H1 (cell line): ENCODE results near the gene MKRN2OS. TPM values are rescaled to one million over a fixed set of nuclear protein-coding genes. Genes with fewer than 3 reads are reported as not detected.

ENCODE experiments used
- ASH2L ChIP-seq: fragments of 200-600, 300-600 bp; sonication (generic); IDR thresholded peaks from one replicate; pipeline ENCODE4 v1.7.1; 2017; ENCODE audit warnings: low read length
- BCL11A ChIP-seq, 2 experiments: IDR thresholded peaks; one replicate each; pipeline ENCODE4 v1.6.1; 2011; ENCODE audit warnings: low read depth in 2 of 2, low read length in 2 of 2, mild to moderate bottlenecking in 2 of 2
- NANOG ChIP-seq: IDR thresholded peaks from 2 replicates; pipeline ENCODE4 v1.6.1; 2011; ENCODE audit warnings: low read length, low read depth, mild to moderate bottlenecking, inconsistent platforms; ENCODE audit not compliant: insufficient read depth, poor library complexity, severe bottlenecking
- SIRT6 ChIP-seq: IDR thresholded peaks from one replicate; pipeline ENCODE4 v1.7.1; 2012; ENCODE audit warnings: low read length, inconsistent platforms
- USF2 ChIP-seq: IDR thresholded peaks from 2 replicates; pipeline ENCODE4 v1.6.1; 2011; ENCODE audit warnings: low read length, improper control_type of control experiment
- polyA plus RNA-seq, 7 experiments: library from polyadenylated mRNA; depleted of rRNA in 3 of 7; stranded (reverse) in 5 of 7; unstranded in 2 of 7; fragments of >200 nt in 5 of 7; fragments of 200-250 nt in 2 of 7; gene quantifications; 1 replicate in 5 of 7; 2 replicates in 1 of 7; 4 replicates in 1 of 7; pipeline versions ENCODE4 v1.2.1 to v1.2.3, GENCODE V29; 2011 to 2013; ENCODE audit warnings: missing spikeins in 2 of 7, mixed read lengths in 2 of 7
- total RNA-seq: library from RNA; stranded (reverse); fragmentation: NEBNext Ultra II Directional; extraction: Animal tissue kit (Norgen Biotek cat#: 25700); gene quantifications from 2 replicates; pipeline ENCODE4 v1.2.1, GENCODE V29; 2021

Gene MKRN2OS
- total and polyA plus RNA-seq, 2 of the 8 experiments (the other 6 are each of a cell fraction or from before 2014, with no cell fraction given): 0.15 to 0.41 TPM

- TF ChIP-seq USF2: no peak
- no peak for TF ChIP-seq BCL11A (IDR thresholded peaks at IDR 0.05; ENCODE audit: low read depth in 2 of 2, low read length in 2 of 2)
- TF ChIP-seq NANOG: no peak
- no peak for TF ChIP-seq ASH2L
- no peak for TF ChIP-seq SIRT6
These were observed 49.4 kb downstream of the MKRN2OS start (continued) for GRCh38 chr3:12495749-12496452.
